MM.1S (cell line): Measurements from ENCODE around the gene RND3.

ENCODE experiments used
- DNase-seq: peaks from one replicate; pipeline ENCODE4 v3.0.0-alpha.2; 2015
- H2AFZ ChIP-seq: fragments of 300-600 bp; sonication (generic); 2 replicates; pipeline ENCODE4 v1.6.0; 2016; ENCODE audit warnings: antibody characterized with exemption, low read length
- H3F3A ChIP-seq: fragments of 300-600 bp; sonication (generic); 2 replicates; pipeline ENCODE4 v1.6.1; 2016; ENCODE audit warnings: mild to moderate bottlenecking, antibody characterized with exemption, low read length, moderate library complexity, mixed read lengths; ENCODE audit not compliant: insufficient read depth
- H3K27ac ChIP-seq: fragments of 300-600 bp; sonication (generic); 2 replicates; pipeline ENCODE4 v1.5.1; 2016; ENCODE audit warnings: mild to moderate bottlenecking, low read length
- H3K27me3 ChIP-seq: fragments of 300-600 bp; sonication (generic); replicated peaks from 2 replicates; pipeline ENCODE4 v1.6.0; 2016; ENCODE audit warnings: low read length; ENCODE audit not compliant: insufficient read depth
- H3K36me3 ChIP-seq: fragments of 300-600 bp; sonication (generic); replicated peaks from 2 replicates; pipeline ENCODE4 v1.6.1; 2016; ENCODE audit warnings: mild to moderate bottlenecking, low read length, mixed read lengths; ENCODE audit not compliant: insufficient read depth
- H3K4me1 ChIP-seq: fragments of 300-600 bp; sonication (generic); 2 replicates; pipeline ENCODE4 v1.6.1; 2016; ENCODE audit warnings: low read length, mixed read lengths
- H3K4me2 ChIP-seq: fragments of 300-600 bp; sonication (generic); 2 replicates; pipeline ENCODE4 v1.6.0; 2016; ENCODE audit warnings: low read depth, low read length
- H3K4me3 ChIP-seq: fragments of 300-600 bp; sonication (generic); 2 replicates; pipeline ENCODE4 v1.5.1; 2016; ENCODE audit warnings: low read length, mixed read lengths
- H3K79me2 ChIP-seq: fragments of 300-600 bp; sonication (generic); 2 replicates; pipeline ENCODE4 v1.6.1; 2016; ENCODE audit warnings: mixed run types, low read length, mixed read lengths
- H3K9ac ChIP-seq: fragments of 300-600 bp; sonication (generic); 2 replicates; pipeline ENCODE4 v1.6.1; 2016; ENCODE audit warnings: low read length, mixed read lengths
- H3K9me2 ChIP-seq: fragments of 300-600 bp; sonication (generic); replicated peaks from 2 replicates; pipeline ENCODE4 v1.6.1; 2016; ENCODE audit warnings: mild to moderate bottlenecking, low read length, mixed read lengths; ENCODE audit not compliant: insufficient read depth
- H3K9me3 ChIP-seq: fragments of 300-600 bp; sonication (generic); replicated peaks from 2 replicates; pipeline ENCODE4 v1.6.1; 2016; ENCODE audit warnings: mild to moderate bottlenecking, low read length, mixed read lengths; ENCODE audit not compliant: insufficient read depth
- H4K20me1 ChIP-seq: fragments of 300-600 bp; sonication (generic); 2 replicates; pipeline ENCODE4 v1.6.1; 2016; ENCODE audit warnings: mild to moderate bottlenecking, low read length, moderate library complexity, mixed read lengths; ENCODE audit not compliant: insufficient read depth
- EZH2 ChIP-seq: fragments of 300-600 bp; sonication (generic); optimal IDR thresholded peaks from 2 replicates; pipeline ENCODE3; 2017; ENCODE audit warnings: low read depth, mild to moderate bottlenecking, antibody characterized with exemption, low read length, mixed read lengths
- EZH2phosphoT487 ChIP-seq: fragments of 300-600 bp; sonication (generic); IDR thresholded peaks from 2 replicates; pipeline ENCODE4 v1.6.1; 2018; ENCODE audit warnings: antibody characterized with exemption, low read length
- TF ChIP-seq, protein P1 (sequence below): fragments of 300-600 bp; sonication (generic); IDR thresholded peaks from 2 replicates; pipeline ENCODE4 v1.5.1; 2016; ENCODE audit warnings: antibody characterized with exemption, low read length, mixed read lengths

The RND3 gene

DNA sequence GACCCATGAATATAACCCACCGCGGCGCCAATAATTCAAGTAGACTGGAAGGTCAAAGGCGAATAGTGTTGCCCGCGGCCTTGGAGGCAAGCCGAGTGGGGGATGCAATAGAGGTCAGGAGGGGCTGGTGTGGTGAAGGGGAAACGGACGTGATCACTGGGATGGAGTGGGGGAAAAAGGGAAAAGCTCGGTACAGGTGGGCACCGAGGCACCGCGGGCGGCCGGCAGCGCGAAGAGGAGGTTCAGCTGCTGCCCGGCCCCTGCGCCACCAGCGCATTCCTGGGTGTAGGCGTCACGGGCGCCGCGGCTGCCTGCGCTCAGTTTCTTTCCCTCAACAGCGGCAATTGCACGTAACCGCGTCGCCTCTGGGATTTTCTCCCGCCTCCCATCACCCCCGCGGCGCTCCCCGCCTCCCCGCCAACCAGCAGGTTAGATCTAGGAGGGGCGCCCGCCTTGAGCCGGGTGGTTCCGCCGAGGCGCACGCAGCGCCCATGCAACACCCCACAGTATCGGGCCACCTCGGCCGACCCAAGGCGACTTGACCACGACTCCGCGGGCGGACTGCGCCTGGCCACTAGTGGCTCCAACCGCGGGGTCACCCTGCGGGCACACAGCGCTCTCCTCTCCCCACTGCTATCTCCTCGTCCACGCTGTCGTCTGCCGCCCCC is 1.5 kb downstream of the RND3 start:
- Histone ChIP-seq H3K4me2 (peak overlapping the region; percentile 93), H3K36me3 (no peaks in the 10 kb centered on the region), H3K27ac (peak overlapping the region; percentile 53; the same call in 1 of the 2 replicates), H3K27me3 (no peaks in the 10 kb centered on the region), H3K4me1 (peaks cover 8% of the 10 kb centered on the region), H3K9me2 (no peaks in the 10 kb centered on the region), H3F3A (peaks cover 11% of the 10 kb centered on the region), H3K79me2 (peaks cover 14% of the 10 kb centered on the region), H4K20me1 (no peaks in the 10 kb centered on the region), H3K9me3 (no peaks in the 10 kb centered on the region), H3K4me3 (peak overlapping the region; percentile 88), H2AFZ (peak overlapping the region; percentile 73), H3K9ac (peak overlapping the region; percentile 76)
- TF ChIP-seq, protein P1, sequence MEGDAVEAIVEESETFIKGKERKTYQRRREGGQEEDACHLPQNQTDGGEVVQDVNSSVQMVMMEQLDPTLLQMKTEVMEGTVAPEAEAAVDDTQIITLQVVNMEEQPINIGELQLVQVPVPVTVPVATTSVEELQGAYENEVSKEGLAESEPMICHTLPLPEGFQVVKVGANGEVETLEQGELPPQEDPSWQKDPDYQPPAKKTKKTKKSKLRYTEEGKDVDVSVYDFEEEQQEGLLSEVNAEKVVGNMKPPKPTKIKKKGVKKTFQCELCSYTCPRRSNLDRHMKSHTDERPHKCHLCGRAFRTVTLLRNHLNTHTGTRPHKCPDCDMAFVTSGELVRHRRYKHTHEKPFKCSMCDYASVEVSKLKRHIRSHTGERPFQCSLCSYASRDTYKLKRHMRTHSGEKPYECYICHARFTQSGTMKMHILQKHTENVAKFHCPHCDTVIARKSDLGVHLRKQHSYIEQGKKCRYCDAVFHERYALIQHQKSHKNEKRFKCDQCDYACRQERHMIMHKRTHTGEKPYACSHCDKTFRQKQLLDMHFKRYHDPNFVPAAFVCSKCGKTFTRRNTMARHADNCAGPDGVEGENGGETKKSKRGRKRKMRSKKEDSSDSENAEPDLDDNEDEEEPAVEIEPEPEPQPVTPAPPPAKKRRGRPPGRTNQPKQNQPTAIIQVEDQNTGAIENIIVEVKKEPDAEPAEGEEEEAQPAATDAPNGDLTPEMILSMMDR = no peak
- no peak for TF ChIP-seq EZH2phosphoT487
- TF ChIP-seq EZH2 = no peak
- DNase-seq = peak; percentile 49

DNA sequence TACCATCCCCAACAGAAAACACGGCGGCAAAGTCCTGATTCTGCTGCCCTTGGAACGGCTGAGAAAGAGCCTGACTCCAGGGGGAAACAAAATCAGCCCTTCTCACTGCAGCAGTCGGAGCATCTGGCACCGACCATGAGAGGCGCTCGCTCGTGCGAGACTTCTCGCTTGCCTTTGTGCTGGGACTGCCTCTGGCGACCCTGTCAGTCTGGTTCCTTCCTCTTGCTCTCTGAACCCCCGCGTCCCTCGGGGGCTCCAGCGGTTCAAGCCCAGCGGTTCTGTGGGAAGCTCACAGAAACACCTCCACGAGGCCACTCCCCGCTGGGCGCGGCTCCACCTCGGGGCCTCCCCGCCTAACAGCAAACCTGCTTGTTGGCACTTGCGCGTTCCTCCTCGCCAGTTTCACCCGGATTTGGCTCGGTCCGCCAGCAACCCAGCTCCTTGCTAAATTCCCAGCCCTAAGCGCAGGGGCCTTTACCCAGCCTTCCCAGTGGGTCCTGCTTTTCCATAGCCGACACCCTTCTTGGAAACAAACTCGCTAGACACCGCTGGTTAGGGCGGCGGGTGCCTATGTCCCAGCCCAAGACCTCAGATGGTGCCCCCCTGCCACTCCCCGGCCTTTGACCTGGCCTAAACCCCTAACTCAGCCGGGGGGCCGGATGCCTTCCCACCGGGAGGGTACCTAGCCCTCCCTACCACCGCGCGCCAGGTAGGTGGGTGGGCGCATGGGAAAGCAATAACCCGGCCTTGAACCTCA is 2.2 kb downstream of the RND3 start:
- peaks cover 11% of the 10 kb centered on the region for H3F3A ChIP-seq
- H3K36me3 ChIP-seq = no peaks in the 10 kb centered on the region
- peak overlapping the region; percentile 93 for H3K4me2 ChIP-seq
- TF ChIP-seq, protein P1 = peak; percentile 37; the same call in 1 of the 2 replicates
- TF ChIP-seq EZH2 = no peak
- peaks cover 8% of the 10 kb centered on the region for H3K4me1 ChIP-seq
- H3K4me3 ChIP-seq = peak overlapping the region; percentile 88
- peak; percentile 77 for DNase-seq
- peaks cover 14% of the 10 kb centered on the region for H3K79me2 ChIP-seq
- H3K9me3 ChIP-seq = no peaks in the 10 kb centered on the region
- H3K9me2 ChIP-seq = no peaks in the 10 kb centered on the region
- peak overlapping the region; percentile 76 for H3K9ac ChIP-seq
- H3K27ac ChIP-seq = peak overlapping the region; percentile 53; the same call in 1 of the 2 replicates
- no peaks in the 10 kb centered on the region for H4K20me1 ChIP-seq
- H3K27me3 ChIP-seq = no peaks in the 10 kb centered on the region
- peak overlapping the region; percentile 73 for H2AFZ ChIP-seq

DNA sequence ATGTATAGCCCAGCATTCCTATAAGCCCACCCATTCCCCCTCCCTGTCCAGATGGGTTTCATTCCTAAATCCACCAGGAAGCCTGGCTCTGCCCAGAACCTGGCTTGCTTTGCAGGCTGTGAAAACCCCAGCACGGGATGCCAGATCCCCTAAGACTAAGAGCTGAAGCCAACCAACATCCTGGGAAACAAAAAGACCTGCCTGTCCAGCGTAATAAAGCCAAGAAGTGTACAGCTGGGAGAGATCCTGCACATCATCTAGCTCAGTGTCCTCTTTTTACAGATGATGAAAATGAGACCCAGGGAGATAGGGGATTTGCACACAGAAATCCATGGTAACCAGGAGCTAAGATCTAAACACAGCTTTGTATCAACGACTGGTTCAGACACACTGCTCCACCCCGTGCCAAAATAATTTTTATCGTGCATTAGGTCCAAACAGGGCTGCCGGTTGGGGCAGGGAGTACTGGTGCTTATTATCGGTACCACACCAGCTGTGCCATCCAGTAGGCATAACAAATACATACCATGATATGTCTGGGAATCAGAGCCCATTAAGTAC is 2.9 kb downstream of the RND3 start:
- Histone ChIP-seq H3K79me2 (peaks cover 14% of the 10 kb centered on the region), H3K9me3 (no peaks in the 10 kb centered on the region), H3K36me3 (no peaks in the 10 kb centered on the region), H3K4me3 (peak overlapping the region; percentile 88; the same call in 1 of the 2 replicates), H3K9me2 (no peaks in the 10 kb centered on the region), H3K9ac (peak overlapping the region; percentile 76; the same call in 1 of the 2 replicates), H3F3A (peaks cover 11% of the 10 kb centered on the region), H3K4me2 (peak overlapping the region; percentile 93), H3K27me3 (no peaks in the 10 kb centered on the region), H4K20me1 (no peaks in the 10 kb centered on the region), H3K27ac (no peak overlapping the region), H2AFZ (peak overlapping the region; percentile 73; the same call in 1 of the 2 replicates), H3K4me1 (peaks cover 8% of the 10 kb centered on the region)
- TF ChIP-seq EZH2 (no peak), EZH2phosphoT487 (no peak)
- TF ChIP-seq, protein P1 = no peak
- DNase-seq = no peak
